Measurements from ENCODE around the gene RYR3.

The RYR3 gene

GRCh38 chr15:33908406-33908805, 597.6 kb downstream of the RYR3 start:
- no peak overlapping the region for H3K27ac ChIP-seq (replicated peaks; ENCODE audit: low read length)
- no peak overlapping the region for H2BK12ac ChIP-seq (ENCODE audit: low read length)
- peaks cover 0 to 4% of the 10 kb centered on the region in 2 donors for H3K4me1 ChIP-seq (ENCODE audit: control insufficient read depth in 2 of 2, insufficient read depth in 1 of 2, low read depth in 1 of 2, low read length in 2 of 2)
- no peak overlapping the region for H4K91ac ChIP-seq (ENCODE audit: low read depth, low read length, poor library complexity)
- no peak overlapping the region for H2AFZ ChIP-seq (ENCODE audit: low read length)
- H2BK120ac ChIP-seq (ENCODE audit: low read depth, low read length) = no peak overlapping the region
- H2BK5ac ChIP-seq (ENCODE audit: low read length) = no peak overlapping the region
- no peak overlapping the region for H2BK15ac ChIP-seq (ENCODE audit: low read length)
- H3K23ac ChIP-seq (ENCODE audit: low read depth, low read length, poor library complexity) = no peak overlapping the region
- no peaks in the 10 kb centered on the region for H3K27me3 ChIP-seq (ENCODE audit: control insufficient read depth in 3 of 3, insufficient read depth in 3 of 3, low read depth in 1 of 3, low read length in 3 of 3)
- H3K4ac ChIP-seq (ENCODE audit: low read length) = no peak overlapping the region
- no peak overlapping the region for H2AK5ac ChIP-seq (ENCODE audit: low read depth, low read length)
- no peak overlapping the region for H3K14ac ChIP-seq (ENCODE audit: low read length)
- no peak overlapping the region for H3K9ac ChIP-seq (ENCODE audit: low read depth, low read length, poor library complexity)
- H3K4me3 ChIP-seq (ENCODE audit: low read length in 2 of 2) = no peak overlapping the region
- H3K79me1 ChIP-seq (ENCODE audit: low read depth, low read length) = no peaks in the 10 kb centered on the region
- no peak for DNase-seq (ENCODE audit: low spot score)
- no peak overlapping the region for H3K18ac ChIP-seq (ENCODE audit: low read length)
- no peaks in the 10 kb centered on the region for H3K36me3 ChIP-seq (replicated peaks in 1 of 2; ENCODE audit: control insufficient read depth in 2 of 2, insufficient read depth in 2 of 2, low read length in 2 of 2)
- no peaks in the 10 kb centered on the region for H3K9me3 ChIP-seq (replicated peaks in 1 of 2; ENCODE audit: control insufficient read depth in 2 of 2, insufficient read depth in 1 of 2, low read depth in 1 of 2, low read length in 2 of 2)
- no CpG with 5 or more reads among the region's 3 CpGs for WGBS, 2 donors (ENCODE audit: extremely low coverage in 2 of 2, insufficient read length in 2 of 2, insufficient replicate concordance in 1 of 2)
- no peak overlapping the region for H4K8ac ChIP-seq (ENCODE audit: low read depth, low read length)
- H3K4me2 ChIP-seq (ENCODE audit: insufficient read depth, low read length, poor library complexity, severe bottlenecking) = no peak overlapping the region

GRCh38 chr15:33910741-33911140, 600.0 kb downstream of the RYR3 start:
- Histone ChIP-seq H3K18ac (ENCODE audit: low read length) (no peak overlapping the region), H2BK12ac (ENCODE audit: low read length) (no peak overlapping the region), H2BK120ac (ENCODE audit: low read depth, low read length) (no peak overlapping the region), H4K8ac (ENCODE audit: low read depth, low read length) (no peak overlapping the region), H3K4me1 (ENCODE audit: control insufficient read depth in 2 of 2, insufficient read depth in 1 of 2, low read depth in 1 of 2, low read length in 2 of 2) (peaks cover 0 to 9% of the 10 kb centered on the region in 2 donors), H2AK5ac (ENCODE audit: low read depth, low read length) (no peak overlapping the region), H3K4me2 (ENCODE audit: insufficient read depth, low read length, poor library complexity, severe bottlenecking) (no peak overlapping the region), H3K27ac (replicated peaks; ENCODE audit: low read length) (no peak overlapping the region), H3K9ac (ENCODE audit: low read depth, low read length, poor library complexity) (no peak overlapping the region), H3K4me3 (ENCODE audit: low read length in 2 of 2) (no peak overlapping the region), H3K23ac (ENCODE audit: low read depth, low read length, poor library complexity) (no peak overlapping the region), H2AFZ (ENCODE audit: low read length) (no peak overlapping the region), H2BK5ac (ENCODE audit: low read length) (no peak overlapping the region), H4K91ac (ENCODE audit: low read depth, low read length, poor library complexity) (no peak overlapping the region), H3K9me3 (replicated peaks in 1 of 2; ENCODE audit: control insufficient read depth in 2 of 2, insufficient read depth in 1 of 2, low read depth in 1 of 2, low read length in 2 of 2) (no peaks in the 10 kb centered on the region), H3K27me3 (ENCODE audit: control insufficient read depth in 3 of 3, insufficient read depth in 3 of 3, low read depth in 1 of 3, low read length in 3 of 3) (no peaks in the 10 kb centered on the region), H2BK15ac (ENCODE audit: low read length) (no peak overlapping the region), H3K79me1 (ENCODE audit: low read depth, low read length) (no peaks in the 10 kb centered on the region), H3K4ac (ENCODE audit: low read length) (no peak overlapping the region), H3K14ac (ENCODE audit: low read length) (no peak overlapping the region), H3K36me3 (replicated peaks in 1 of 2; ENCODE audit: control insufficient read depth in 2 of 2, insufficient read depth in 2 of 2, low read length in 2 of 2) (no peaks in the 10 kb centered on the region)
- no CpG with 5 or more reads among the region's 3 CpGs for WGBS, 2 donors (ENCODE audit: extremely low coverage in 2 of 2, insufficient read length in 2 of 2, insufficient replicate concordance in 1 of 2)
- DNase-seq (ENCODE audit: low spot score) = no peak

- H2BK15ac ChIP-seq (ENCODE audit: low read length) = no peak overlapping the region
- H3K79me1 ChIP-seq (ENCODE audit: low read depth, low read length) = no peaks in the 10 kb centered on the region
- peaks cover 0 to 9% of the 10 kb centered on the region in 2 donors for H3K4me1 ChIP-seq (ENCODE audit: control insufficient read depth in 2 of 2, insufficient read depth in 1 of 2, low read depth in 1 of 2, low read length in 2 of 2)
- H3K18ac ChIP-seq (ENCODE audit: low read length) = no peak overlapping the region
- no peak overlapping the region for H3K27ac ChIP-seq (replicated peaks; ENCODE audit: low read length)
- no peak overlapping the region for H4K91ac ChIP-seq (ENCODE audit: low read depth, low read length, poor library complexity)
- H2BK12ac ChIP-seq (ENCODE audit: low read length) = no peak overlapping the region
- H2BK5ac ChIP-seq (ENCODE audit: low read length) = no peak overlapping the region
- no peak overlapping the region for H3K4ac ChIP-seq (ENCODE audit: low read length)
- no peak overlapping the region for H3K23ac ChIP-seq (ENCODE audit: low read depth, low read length, poor library complexity)
- no peak overlapping the region for H2AFZ ChIP-seq (ENCODE audit: low read length)
- no peak for DNase-seq (ENCODE audit: low spot score)
- H3K9me3 ChIP-seq (replicated peaks in 1 of 2; ENCODE audit: control insufficient read depth in 2 of 2, insufficient read depth in 1 of 2, low read depth in 1 of 2, low read length in 2 of 2) = no peaks in the 10 kb centered on the region
- no peak overlapping the region for H3K4me2 ChIP-seq (ENCODE audit: insufficient read depth, low read length, poor library complexity, severe bottlenecking)
- H2AK5ac ChIP-seq (ENCODE audit: low read depth, low read length) = no peak overlapping the region
- no peak overlapping the region for H3K9ac ChIP-seq (ENCODE audit: low read depth, low read length, poor library complexity)
- no peak overlapping the region for H2BK120ac ChIP-seq (ENCODE audit: low read depth, low read length)
- no peaks in the 10 kb centered on the region for H3K36me3 ChIP-seq (replicated peaks in 1 of 2; ENCODE audit: control insufficient read depth in 2 of 2, insufficient read depth in 2 of 2, low read length in 2 of 2)
- H4K8ac ChIP-seq (ENCODE audit: low read depth, low read length) = no peak overlapping the region
- no peak overlapping the region for H3K4me3 ChIP-seq (ENCODE audit: low read length in 2 of 2)
- H3K14ac ChIP-seq (ENCODE audit: low read length) = no peak overlapping the region
- H3K27me3 ChIP-seq (ENCODE audit: control insufficient read depth in 3 of 3, insufficient read depth in 3 of 3, low read depth in 1 of 3, low read length in 3 of 3) = no peaks in the 10 kb centered on the region
Observed at GRCh38 chr15:33912326-33912725, 601.6 kb downstream of the RYR3 start.

- no CpG with 5 or more reads among the region's 1 CpG for WGBS, 2 donors (ENCODE audit: extremely low coverage in 2 of 2, insufficient read length in 2 of 2, insufficient replicate concordance in 1 of 2)
- H3K4me1 ChIP-seq (ENCODE audit: control insufficient read depth in 2 of 2, insufficient read depth in 1 of 2, low read depth in 1 of 2, low read length in 2 of 2) = peaks cover 0 to 9% of the 10 kb centered on the region in 2 donors
- H4K91ac ChIP-seq (ENCODE audit: low read depth, low read length, poor library complexity) = no peak overlapping the region
- H3K36me3 ChIP-seq (replicated peaks in 1 of 2; ENCODE audit: control insufficient read depth in 2 of 2, insufficient read depth in 2 of 2, low read length in 2 of 2) = no peaks in the 10 kb centered on the region
- H2AK5ac ChIP-seq (ENCODE audit: low read depth, low read length) = no peak overlapping the region
- H3K27ac ChIP-seq (replicated peaks; ENCODE audit: low read length) = no peak overlapping the region
- DNase-seq (ENCODE audit: low spot score) = no peak
- no peak overlapping the region for H4K8ac ChIP-seq (ENCODE audit: low read depth, low read length)
- H2BK15ac ChIP-seq (ENCODE audit: low read length) = no peak overlapping the region
- H2AFZ ChIP-seq (ENCODE audit: low read length) = no peak overlapping the region
- H2BK12ac ChIP-seq (ENCODE audit: low read length) = no peak overlapping the region
- H3K27me3 ChIP-seq (ENCODE audit: control insufficient read depth in 3 of 3, insufficient read depth in 3 of 3, low read depth in 1 of 3, low read length in 3 of 3) = no peaks in the 10 kb centered on the region
- H3K79me1 ChIP-seq (ENCODE audit: low read depth, low read length) = no peaks in the 10 kb centered on the region
- no peaks in the 10 kb centered on the region for H3K9me3 ChIP-seq (replicated peaks in 1 of 2; ENCODE audit: control insufficient read depth in 2 of 2, insufficient read depth in 1 of 2, low read depth in 1 of 2, low read length in 2 of 2)
- no peak overlapping the region for H3K4me2 ChIP-seq (ENCODE audit: insufficient read depth, low read length, poor library complexity, severe bottlenecking)
- no peak overlapping the region for H2BK5ac ChIP-seq (ENCODE audit: low read length)
- no peak overlapping the region for H3K9ac ChIP-seq (ENCODE audit: low read depth, low read length, poor library complexity)
- H3K14ac ChIP-seq (ENCODE audit: low read length) = no peak overlapping the region
- no peak overlapping the region for H3K18ac ChIP-seq (ENCODE audit: low read length)
- no peak overlapping the region for H3K4ac ChIP-seq (ENCODE audit: low read length)
- H2BK120ac ChIP-seq (ENCODE audit: low read depth, low read length) = no peak overlapping the region
- no peak overlapping the region for H3K23ac ChIP-seq (ENCODE audit: low read depth, low read length, poor library complexity)
- H3K4me3 ChIP-seq (ENCODE audit: low read length in 2 of 2) = no peak overlapping the region
Observed at GRCh38 chr15:33913459-33913858, 602.7 kb downstream of the RYR3 start.

Data from neuronal stem cell (in vitro differentiated cells).